OCI-LY3 (cell line): ENCODE results near the gene ZBTB3.

Source experiments
- H2AFZ ChIP-seq: fragments of 200-600, 300-600 bp; shearing (Covaris generic); 2 replicates; pipeline ENCODE4 v1.6.0; 2014; ENCODE audit warnings: antibody characterized with exemption, low read depth, low read length
- H3K27ac ChIP-seq: fragments of 200-600, 300-600 bp; sonication (generic); 2 replicates; pipeline ENCODE4 v1.5.1; 2014; ENCODE audit warnings: mild to moderate bottlenecking, low read length, moderate library complexity, mixed read lengths
- H3K27me3 ChIP-seq: fragments of 200-600, 300-600 bp; sonication (generic); 2 replicates; pipeline ENCODE4 v1.6.1; 2014; ENCODE audit warnings: low read depth, low read length, mixed read lengths
- H3K36me3 ChIP-seq: fragments of 200-600, 300-600 bp; sonication (generic); replicated peaks from 2 replicates; pipeline ENCODE3; 2014; ENCODE audit warnings: low read depth, low read length, mixed read lengths
- H3K4me1 ChIP-seq: fragments of 300-600, 200-600 bp; sonication (generic); 2 replicates; pipeline ENCODE4 v1.6.1; 2014; ENCODE audit warnings: low read length, mixed read lengths
- H3K4me2 ChIP-seq: fragments of 200-600, 300-600 bp; sonication (generic); 2 replicates; pipeline ENCODE4 v1.6.1; 2014; ENCODE audit warnings: low read length, mixed read lengths
- H3K4me3 ChIP-seq: fragments of 300-600, 200-600 bp; sonication (generic); 2 replicates; pipeline ENCODE4 v1.5.1; 2014; ENCODE audit warnings: antibody characterized with exemption, mild to moderate bottlenecking, low read length, moderate library complexity
- H3K79me2 ChIP-seq: fragments of 300-600, 200-600 bp; shearing (Covaris generic); 2 replicates; pipeline ENCODE4 v1.6.1; 2014; ENCODE audit warnings: mild to moderate bottlenecking, low read length, mixed read lengths
- H3K9ac ChIP-seq: fragments of 300-600, 200-600 bp; shearing (Covaris generic); 2 replicates; pipeline ENCODE4 v1.6.0; 2014; ENCODE audit warnings: mild to moderate bottlenecking, low read length, moderate library complexity
- H3K9me3 ChIP-seq: fragments of 200-600, 300-600 bp; shearing (Covaris generic); 2 replicates; pipeline ENCODE4 v1.6.1; 2014; ENCODE audit warnings: low read length, mixed read lengths; ENCODE audit not compliant: insufficient read depth
- H4K20me1 ChIP-seq: fragments of 200-600, 300-600 bp; sonication (generic); 2 replicates; pipeline ENCODE4 v1.6.1; 2016; ENCODE audit warnings: low read length, mixed read lengths; ENCODE audit not compliant: insufficient read depth
- EZH2phosphoT487 ChIP-seq: fragments of 200-600 bp; shearing (Covaris generic); IDR thresholded peaks from 2 replicates; pipeline ENCODE4 v1.6.1; 2018; ENCODE audit warnings: antibody characterized with exemption, mixed run types, low read depth
- TF ChIP-seq, protein P1 (sequence below): fragments of 200-600, 300-600 bp; sonication (generic); IDR thresholded peaks from 2 replicates; pipeline ENCODE4 v1.5.1; 2014; ENCODE audit warnings: antibody characterized with exemption, low read length, low read depth

The ZBTB3 gene

DNA sequence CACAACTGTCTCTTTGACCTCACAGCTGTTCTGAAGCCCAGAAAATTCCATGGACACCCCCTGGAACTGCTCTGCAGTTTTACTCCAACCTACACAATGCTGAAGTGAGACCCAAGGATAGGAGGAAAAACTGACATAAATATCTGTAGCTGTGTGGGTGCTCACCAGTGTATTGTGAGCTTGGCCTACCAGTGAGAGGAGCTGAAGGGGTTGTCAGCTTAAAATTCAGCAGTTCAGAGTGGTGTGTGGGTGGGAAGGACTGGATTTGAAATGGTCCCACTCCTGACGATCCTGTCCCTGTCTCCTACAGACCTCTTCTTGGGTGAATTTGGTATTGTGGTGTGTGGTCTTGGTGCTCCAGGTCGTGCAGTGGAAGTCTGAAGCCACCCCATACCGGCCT lies 35.6 kb upstream of the ZBTB3 start:
- no peaks in the 10 kb centered on the region for H4K20me1 ChIP-seq
- no peaks in the 10 kb centered on the region for H3K9me3 ChIP-seq
- no peak overlapping the region for H2AFZ ChIP-seq
- peaks cover 45% of the 10 kb centered on the region for H3K36me3 ChIP-seq
- no peak overlapping the region for H3K9ac ChIP-seq
- peaks cover 46% of the 10 kb centered on the region for H3K79me2 ChIP-seq
- no peak overlapping the region for H3K27ac ChIP-seq
- TF ChIP-seq EZH2phosphoT487 = no peak
- H3K4me3 ChIP-seq = no peak overlapping the region
- H3K4me1 ChIP-seq = peaks cover 31% of the 10 kb centered on the region
- no peak overlapping the region for H3K4me2 ChIP-seq
- H3K27me3 ChIP-seq = no peaks in the 10 kb centered on the region

DNA sequence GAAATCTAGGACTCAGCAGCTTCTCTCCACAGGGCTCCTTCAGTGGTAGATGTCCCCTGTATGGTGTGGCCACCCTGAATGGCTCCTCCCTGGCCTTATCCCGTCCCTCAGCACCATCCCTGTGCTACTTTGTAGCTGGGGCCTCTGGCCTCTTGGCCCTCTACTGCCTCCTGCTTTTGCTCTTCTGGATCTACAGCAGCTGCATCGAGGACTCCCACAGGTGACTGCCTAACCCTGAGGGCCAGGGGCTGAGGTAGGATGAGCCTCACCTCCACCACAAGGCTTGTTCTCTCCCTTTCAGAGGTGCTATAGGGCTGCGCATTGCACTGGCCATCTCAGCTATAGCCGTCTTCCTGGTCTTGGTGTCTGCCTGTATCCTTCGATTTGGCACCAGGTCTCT lies 35.0 kb upstream of the ZBTB3 start:
- peaks cover 39% of the 10 kb centered on the region for H3K36me3 ChIP-seq
- H3K27me3 ChIP-seq = no peaks in the 10 kb centered on the region
- no peak overlapping the region for H3K4me3 ChIP-seq
- H3K27ac ChIP-seq = no peak overlapping the region
- H3K79me2 ChIP-seq = peaks cover 46% of the 10 kb centered on the region
- peaks cover 31% of the 10 kb centered on the region for H3K4me1 ChIP-seq
- TF ChIP-seq, protein P1, sequence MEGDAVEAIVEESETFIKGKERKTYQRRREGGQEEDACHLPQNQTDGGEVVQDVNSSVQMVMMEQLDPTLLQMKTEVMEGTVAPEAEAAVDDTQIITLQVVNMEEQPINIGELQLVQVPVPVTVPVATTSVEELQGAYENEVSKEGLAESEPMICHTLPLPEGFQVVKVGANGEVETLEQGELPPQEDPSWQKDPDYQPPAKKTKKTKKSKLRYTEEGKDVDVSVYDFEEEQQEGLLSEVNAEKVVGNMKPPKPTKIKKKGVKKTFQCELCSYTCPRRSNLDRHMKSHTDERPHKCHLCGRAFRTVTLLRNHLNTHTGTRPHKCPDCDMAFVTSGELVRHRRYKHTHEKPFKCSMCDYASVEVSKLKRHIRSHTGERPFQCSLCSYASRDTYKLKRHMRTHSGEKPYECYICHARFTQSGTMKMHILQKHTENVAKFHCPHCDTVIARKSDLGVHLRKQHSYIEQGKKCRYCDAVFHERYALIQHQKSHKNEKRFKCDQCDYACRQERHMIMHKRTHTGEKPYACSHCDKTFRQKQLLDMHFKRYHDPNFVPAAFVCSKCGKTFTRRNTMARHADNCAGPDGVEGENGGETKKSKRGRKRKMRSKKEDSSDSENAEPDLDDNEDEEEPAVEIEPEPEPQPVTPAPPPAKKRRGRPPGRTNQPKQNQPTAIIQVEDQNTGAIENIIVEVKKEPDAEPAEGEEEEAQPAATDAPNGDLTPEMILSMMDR = no peak
- TF ChIP-seq EZH2phosphoT487 = no peak
- no peak overlapping the region for H3K9ac ChIP-seq
- H2AFZ ChIP-seq = no peak overlapping the region
- peak overlapping the region; percentile 6; the same call in 1 of the 2 replicates for H3K4me2 ChIP-seq
- H3K9me3 ChIP-seq = no peaks in the 10 kb centered on the region
- H4K20me1 ChIP-seq = no peaks in the 10 kb centered on the region

DNA sequence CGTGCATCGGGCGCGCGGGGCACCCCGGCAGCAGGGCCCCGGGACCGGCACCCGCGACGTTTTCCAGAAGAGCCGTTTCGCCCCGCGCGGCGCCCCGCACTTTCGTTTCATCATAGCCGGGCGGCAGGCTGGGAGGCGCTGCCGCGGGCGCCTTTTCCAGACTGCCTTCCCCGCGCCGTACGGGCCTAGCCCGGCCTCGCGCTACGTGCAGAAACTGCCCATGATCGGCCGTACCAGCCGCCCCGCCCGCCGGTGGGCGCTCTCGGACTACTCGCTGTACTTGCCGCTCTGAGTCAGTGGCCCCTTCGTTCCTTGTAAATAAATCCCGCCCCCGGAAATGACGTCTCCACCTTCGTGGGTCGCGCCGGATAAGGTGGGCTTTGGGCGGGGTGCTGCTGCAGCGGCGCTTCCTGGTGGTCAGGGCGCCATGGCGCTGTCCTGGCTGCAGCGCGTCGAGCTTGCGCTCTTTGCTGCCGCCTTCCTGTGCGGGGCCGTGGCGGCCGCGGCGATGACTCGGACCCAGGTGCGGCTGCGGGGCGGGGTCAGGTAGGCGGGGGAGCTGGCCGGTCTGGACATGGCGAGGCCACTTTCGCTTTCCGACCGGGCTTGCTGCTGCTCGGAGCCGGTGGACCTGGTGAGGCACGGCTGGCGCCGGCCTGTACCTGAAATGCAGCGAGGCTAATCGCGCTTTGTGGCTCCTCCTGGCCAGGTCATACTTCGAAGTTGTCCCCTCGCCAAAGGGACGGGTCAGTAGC lies 33.2 kb upstream of the ZBTB3 start, which contains the start of gene TMEM179B:
Gene TMEM179B (plus strand): TSS at position 398 of the 755 bp plus-strand sequence. CDS start 30 bp downstream, at position 428.
- H3K4me1 ChIP-seq = peaks cover 26% of the 10 kb centered on the region
- H4K20me1 ChIP-seq = no peaks in the 10 kb centered on the region
- peaks cover 36% of the 10 kb centered on the region for H3K36me3 ChIP-seq
- peak within 1 kb of the TSS; percentile 79 for H3K4me3 ChIP-seq
- no peak for TF ChIP-seq EZH2phosphoT487
- TF ChIP-seq, protein P1 = peak; percentile 49
- peak within 1 kb of the TSS; percentile 86 for H3K4me2 ChIP-seq
- H3K27ac ChIP-seq = peak within 1 kb of the TSS; percentile 69
- peak within 1 kb of the TSS; percentile 88 for H3K9ac ChIP-seq
- H2AFZ ChIP-seq = no peak within 1 kb of the TSS
- no peaks in the 10 kb centered on the region for H3K27me3 ChIP-seq
- no peaks in the 10 kb centered on the region for H3K9me3 ChIP-seq
- H3K79me2 ChIP-seq = peaks cover 46% of the 10 kb centered on the region

DNA sequence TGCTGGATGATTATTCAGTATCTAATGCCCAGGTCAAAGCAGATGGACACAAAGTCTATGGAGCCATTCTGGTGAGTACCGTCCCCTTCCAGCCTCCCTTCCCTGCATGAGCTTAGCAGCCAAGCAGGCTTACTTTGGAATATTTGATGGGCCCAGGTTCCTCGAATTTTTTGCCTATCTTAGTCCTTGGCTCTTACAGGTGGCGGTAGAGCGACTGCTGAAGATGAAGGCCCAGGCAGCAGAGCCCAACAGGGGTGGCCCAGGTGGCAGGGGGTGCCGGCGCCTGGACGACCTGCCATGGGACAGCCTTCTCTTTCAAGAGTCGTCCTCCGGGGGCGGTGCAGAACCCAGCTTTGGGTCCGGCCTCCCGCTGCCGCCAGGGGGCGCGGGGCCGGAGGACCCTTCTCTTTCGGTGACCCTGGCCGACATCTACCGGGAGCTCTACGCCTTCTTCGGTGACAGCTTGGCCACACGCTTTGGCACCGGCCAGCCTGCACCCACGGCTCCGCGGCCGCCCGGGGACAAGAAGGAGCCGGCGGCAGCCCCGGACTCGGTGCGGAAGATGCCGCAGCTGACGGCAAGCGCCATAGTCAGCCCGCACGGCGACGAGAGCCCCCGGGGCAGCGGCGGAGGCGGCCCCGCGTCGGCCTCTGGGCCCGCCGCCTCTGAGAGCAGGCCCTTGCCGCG lies 32.5 kb upstream of the ZBTB3 start:
- Histone ChIP-seq H3K9me3 (no peaks in the 10 kb centered on the region), H3K4me1 (peaks cover 23% of the 10 kb centered on the region), H3K4me3 (peak overlapping the region; percentile 79), H3K79me2 (peaks cover 42% of the 10 kb centered on the region), H3K27ac (peak overlapping the region; percentile 69), H3K9ac (peak overlapping the region; percentile 88), H4K20me1 (no peaks in the 10 kb centered on the region), H3K27me3 (no peaks in the 10 kb centered on the region), H2AFZ (no peak overlapping the region), H3K4me2 (peak overlapping the region; percentile 86), H3K36me3 (peaks cover 36% of the 10 kb centered on the region)
- no peak for TF ChIP-seq EZH2phosphoT487
- TF ChIP-seq, protein P1 = peak; percentile 92
